NCI-H69 (cell line): ENCODE data around the gene FAM72B.
"Not testable (repeated sequence)": the region's sequence is repeated elsewhere in the genome, so short reads cannot be mapped to it uniquely, and the experiment has no call there.

Experiments used
- DNase-seq: peaks from one replicate; lab custom pipeline; 2025; lab: John Stamatoyannopoulos, UW

Gene FAM72B

DNA sequence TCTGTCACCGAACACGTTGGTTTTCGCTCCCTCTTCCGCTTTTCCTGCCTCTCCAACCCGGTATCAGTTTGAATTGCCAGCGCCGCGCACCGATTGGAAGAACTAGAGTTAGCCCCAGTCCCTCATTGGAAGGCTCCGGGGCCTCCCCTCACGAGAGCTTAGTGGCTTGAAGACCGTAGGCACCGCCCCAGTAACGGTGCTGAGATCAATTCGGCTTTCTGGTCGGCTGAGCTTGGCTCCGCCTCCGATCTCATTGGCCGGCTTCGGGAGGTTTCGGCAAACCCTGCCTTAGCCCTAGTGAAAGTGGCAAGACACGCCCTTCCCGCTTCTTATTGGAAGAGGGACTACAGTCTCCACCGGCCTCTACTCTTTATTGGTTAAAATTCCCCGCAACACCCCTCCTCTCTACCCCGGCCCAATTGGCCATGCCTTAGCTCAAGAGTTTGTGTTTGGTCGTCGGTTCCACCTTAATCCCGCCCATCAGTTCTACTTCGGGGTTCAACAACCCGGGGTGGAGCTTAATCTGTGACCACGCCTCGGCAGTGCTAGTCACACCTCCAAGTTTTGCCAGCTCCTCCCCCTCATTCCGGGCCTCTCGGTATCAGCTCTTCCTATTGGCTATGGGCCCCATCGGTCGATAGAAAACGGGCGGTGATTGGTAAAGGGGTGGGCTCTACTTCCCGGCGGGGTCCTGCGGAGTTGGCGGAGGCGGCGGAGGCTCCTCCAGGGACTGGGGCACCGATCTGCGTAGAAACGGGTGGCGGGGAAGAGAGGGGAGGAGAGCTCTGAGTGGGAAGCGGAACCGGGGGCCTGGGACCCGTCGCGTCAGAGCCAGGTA, at the start of gene FAM72B, which contains the start of gene SRGAP2C:
Gene FAM72B (minus strand): TSS at position 51 of the 838 bp plus-strand sequence. CDS start 851 bp downstream, outside the sequence.
Gene SRGAP2C (plus strand): TSS at position 686 of the 838 bp plus-strand sequence. CDS start 2,472 bp downstream, outside the sequence.
- DNase-seq = peak; percentile 97

DNA sequence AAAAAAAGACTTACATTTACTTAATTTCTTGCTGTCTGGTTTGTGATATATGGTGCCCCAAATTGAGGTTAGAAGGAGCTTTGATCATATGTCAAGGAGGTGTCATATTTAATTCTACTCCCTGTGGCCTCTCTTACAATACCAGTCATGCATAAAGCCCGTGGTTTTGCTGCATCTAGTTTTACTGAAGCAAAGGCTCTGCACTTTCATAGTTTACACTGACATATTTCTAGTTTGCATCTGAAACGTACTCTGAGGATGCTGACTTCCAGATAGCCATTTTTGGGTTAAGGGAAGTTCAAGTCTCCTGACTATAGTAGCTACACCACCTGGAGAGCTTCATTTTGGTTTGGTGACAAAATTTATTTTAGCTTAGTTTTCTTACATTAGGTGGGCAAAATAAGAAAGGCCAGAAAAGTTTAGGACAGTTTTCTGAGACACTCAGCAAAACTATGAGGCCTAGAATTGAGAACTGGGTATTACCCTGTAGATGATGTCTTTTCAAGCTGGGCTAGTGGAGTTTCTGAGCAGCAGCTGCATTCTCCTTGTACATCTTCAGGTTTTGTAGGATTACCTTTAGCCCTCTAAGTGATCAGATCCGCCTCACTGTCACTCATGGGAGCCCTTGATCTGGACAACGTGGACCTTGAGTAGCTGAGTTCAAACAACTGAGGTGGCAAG, 48.4 kb upstream of the FAM72B start:
- not testable (repeated sequence) for DNase-seq

DNA sequence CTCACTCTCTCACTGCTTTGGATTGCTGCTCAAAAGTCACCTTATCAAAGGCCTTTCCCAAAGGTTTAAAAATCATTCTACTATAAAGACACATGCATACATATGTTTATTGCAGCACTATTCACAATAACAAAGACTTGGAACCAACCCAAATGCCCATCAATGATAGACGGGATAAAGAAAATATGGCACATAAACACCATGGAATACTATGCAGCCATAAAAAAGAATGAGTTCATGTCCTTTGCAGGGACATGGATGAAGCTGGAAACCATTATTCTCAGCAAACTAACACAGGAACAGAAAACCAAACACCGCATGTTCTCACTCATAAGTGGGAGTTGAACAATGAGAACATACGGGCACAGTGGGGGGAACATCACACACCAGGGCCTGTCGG, 46.5 kb upstream of the FAM72B start:
- not testable (repeated sequence) for DNase-seq

DNA sequence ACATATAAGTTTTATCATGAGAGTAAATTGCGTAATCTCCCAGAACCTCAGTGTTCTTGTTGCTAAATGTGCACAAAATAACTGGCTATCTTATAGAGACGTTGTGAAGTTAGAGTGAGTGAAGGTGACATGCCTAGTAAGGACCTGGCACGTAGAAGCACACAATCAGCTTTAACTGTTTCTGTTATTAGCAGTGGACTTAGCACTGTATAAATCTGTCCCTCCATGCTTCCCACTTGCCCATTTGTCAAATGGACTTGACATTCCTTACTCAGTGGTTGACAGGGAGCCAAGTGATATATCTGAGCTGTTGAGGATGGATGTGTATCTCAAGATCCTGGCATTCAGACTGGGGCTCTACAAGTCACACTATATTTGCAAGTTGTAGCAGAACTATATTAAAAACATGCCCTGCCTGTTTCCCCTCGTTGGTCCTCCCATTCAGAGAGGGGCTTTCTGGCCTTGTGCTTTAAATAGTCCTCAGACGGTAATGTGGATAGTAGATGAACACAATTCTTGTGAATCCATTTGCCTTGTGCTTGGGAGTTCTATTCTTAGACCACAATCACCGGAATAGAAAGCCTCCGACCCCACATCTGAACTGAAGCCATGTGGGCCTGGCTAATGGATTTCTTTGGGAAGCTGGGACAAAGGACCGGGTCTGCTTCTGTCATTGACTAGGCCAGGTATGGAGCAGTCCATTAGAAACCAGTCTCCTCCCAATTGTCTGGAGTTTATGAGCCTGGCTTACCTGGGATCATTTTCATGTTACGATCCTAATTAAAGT, 43.6 kb upstream of the FAM72B start:
- not testable (repeated sequence) for DNase-seq

DNA sequence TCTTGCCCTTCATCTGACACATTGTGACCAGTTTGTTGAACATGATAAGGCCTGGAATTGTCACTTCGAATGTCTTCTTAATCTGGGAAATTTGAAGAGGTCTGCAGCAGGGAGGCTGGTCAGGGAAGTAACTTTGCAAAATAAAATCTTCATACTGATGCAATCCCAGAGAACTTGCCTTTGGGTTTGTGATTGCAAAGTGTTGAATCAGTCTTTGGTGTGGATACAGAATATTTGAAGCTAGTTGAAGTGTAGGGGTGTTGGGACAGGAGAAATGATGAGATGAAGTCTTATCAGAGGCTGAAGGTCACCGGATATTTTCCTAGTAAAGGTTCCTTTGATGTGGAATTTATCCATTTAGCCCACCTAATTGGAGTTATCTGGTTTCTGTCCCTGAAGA, 42.8 kb upstream of the FAM72B start:
- not testable (repeated sequence) for DNase-seq

DNA sequence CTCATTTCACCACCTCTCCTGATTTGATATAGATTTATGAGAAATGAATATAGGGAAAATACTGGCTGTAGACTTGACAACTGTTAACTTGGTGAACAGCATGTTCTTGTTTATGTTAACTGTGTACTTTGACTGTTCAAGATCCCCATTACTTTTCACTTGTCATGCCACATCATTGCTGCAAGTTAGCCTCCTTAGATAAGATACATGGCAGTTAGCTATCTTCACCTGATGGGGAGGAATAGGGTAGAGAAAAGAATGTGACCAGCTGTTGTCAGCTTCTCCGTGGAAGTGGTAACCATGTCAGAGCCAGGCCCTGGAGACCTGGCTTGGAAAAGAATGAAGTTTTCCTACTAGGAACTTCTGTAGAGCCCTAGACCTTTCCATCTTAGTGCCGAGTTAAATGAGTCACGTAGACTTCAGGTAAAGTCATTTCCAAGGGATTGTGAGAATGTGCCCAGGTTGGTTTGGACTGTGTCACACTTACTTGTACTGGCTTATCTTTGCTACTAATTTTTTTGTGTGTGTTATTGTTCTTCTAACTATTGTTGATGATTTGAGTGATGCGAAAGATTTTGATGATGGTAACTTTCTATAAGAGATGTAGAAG, 42.3 kb upstream of the FAM72B start:
- DNase-seq = not testable (repeated sequence)

DNA sequence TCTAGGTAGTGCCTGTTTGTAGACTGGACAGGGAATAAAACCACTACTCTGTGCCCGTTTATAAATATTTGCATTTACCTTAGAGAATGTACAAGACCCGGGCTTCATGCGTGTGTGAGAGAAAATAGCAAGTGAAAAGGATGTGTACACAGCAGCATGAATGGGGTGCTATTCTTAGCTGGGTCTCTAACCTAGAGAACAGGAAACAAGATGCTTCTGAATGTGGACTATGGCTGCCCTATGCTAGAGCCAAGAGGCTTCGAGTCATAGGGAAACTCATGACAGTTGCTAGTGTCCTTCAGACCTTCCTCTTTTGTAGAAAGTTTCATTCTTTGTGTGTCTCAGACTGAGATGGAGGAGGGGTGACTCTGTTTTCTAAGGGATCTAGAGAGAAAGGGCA, 40.6 kb upstream of the FAM72B start:
- not testable (repeated sequence) for DNase-seq

DNA sequence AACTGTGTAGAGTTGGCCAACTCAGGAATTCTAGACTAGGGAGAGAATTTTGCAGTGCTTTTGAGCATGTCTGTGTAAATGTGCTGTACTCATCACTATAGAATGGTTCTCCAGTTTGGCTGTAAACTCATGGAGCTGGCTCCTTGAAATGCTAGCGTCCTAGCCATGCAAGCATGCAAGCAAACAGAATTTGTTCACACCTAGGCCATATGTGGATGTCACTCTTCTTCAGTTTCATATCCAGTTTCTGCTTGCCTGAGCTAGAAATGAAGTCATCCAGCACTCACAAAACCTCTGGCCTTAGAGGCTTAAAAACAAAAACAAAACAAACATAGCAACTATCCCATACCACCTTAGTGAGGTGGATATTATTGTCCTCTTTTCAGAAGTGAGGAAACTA, 37.6 kb upstream of the FAM72B start:
- not testable (repeated sequence) for DNase-seq

DNA sequence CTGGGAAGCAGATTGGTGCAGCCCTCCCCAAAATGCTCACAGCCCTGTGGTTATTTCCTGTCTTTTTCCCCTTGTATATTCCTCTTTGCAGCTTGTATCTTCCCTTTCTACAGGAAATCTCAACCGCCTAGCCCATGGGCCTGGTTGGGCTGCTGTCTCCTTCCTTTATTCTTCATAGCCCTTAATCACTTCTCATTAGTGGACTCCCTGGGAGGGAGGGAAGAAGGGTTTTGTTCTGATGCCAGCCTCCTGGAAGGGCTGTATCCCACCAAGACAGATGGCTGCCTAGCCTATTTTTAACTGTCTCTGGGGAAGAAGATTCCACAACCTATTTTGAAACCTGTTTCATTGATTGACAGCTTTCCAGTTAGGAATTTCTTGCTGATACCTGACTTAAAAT, 32.5 kb upstream of the FAM72B start:
- DNase-seq = not testable (repeated sequence)

DNA sequence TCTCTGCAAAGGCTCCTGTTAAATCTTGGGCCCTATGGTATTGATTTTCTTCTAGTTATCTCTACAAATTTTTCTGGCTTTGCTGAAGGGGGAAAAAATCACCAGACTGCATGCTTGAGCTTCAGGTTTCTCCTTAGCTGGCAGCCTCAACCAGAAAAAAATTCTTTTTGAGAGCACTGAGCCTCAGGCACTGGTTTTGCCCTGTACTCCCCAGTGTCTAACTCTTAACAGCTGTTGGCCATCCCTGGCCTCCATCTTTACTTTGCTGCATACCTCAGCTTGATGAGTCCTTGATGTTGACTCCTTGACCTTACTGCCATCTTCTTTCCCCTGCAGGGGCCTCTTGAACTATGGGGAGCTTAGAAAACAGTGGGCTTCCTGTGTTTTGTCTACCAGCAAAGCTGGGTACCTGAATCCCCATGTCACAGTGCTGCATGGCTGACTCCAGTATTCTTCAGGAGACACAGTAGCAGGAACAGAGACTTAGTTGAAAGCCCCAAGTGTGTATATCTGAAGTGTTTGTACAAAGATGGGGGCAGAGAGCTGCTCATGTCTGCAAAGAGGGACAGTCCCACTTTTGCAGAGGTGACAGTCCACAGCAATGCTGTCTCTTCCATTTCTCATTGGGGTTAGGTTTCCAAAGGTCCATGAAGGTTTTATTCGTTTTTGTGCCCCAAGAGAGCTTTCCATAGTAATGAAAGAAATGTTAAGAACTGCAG, 31.7 kb upstream of the FAM72B start:
- not testable (repeated sequence) for DNase-seq

DNA sequence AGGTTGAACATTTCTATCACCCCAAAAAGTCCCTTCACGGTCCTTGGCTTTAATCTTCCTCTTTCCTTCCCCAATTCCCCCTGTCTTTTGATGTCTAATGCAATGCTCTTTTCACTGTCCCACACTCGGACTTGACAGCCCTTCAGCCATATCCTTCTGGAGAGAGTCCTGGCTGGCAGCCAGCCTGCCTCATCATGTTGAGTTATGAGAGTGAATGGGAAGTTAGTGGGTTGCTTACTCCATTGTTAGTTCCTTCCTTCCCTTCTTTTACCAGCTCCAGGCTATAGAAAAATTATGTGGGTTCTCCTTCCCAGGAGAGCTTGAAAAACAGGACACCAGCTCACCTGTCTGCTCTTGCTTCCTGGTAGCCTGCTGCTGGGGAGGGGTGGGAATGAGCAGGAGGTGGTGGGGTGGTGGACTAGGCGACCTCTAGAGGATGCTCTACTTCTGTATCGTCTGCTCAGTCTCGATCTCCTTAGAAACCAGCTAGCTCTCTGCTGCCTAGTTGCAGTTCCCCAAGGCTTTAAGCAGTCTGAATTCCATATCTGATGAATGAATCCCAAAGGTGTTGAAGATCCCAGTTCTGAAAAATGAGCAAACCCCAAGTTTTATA, 30.5 kb upstream of the FAM72B start:
- not testable (repeated sequence) for DNase-seq

DNA sequence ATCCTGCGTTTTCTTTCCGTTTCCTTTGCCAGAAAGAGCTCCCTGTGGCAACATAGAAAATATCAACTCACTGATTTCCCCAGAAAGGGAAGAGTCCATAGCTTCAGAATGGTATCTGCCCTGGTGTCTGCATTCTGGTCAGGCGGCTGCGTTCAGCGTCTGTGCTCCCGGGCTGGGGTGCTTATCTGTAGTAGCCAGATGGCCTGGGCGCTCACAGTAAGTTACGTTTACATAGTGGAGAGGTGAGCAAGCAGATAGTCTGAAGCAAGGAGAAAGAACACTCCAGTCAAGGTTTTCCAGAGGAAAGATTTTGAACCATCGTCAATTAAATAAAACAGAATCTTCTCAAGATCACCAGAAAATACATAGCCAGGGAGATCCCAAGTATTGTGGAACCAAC, 29.4 kb upstream of the FAM72B start:
- peak; percentile 19 for DNase-seq

DNA sequence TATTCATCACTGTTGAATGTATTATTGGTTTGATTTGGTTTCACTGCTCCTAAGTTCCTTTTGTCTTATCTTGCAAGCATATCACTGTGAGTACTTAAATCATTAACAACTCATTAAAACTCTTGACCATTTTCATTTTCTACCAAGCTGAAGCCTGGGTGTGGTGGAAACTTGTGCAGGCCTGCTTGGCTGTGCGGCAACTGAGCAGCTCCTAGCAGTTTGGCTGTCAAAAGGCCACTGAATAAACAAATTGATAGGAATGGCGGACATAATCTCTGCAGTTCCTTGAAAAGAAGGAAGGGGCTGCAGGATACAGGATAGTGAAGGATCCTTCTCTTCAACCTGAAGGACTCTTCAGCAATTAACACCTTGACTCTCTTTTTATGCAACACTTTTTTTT, 26.6 kb upstream of the FAM72B start:
- not testable (repeated sequence) for DNase-seq

DNA sequence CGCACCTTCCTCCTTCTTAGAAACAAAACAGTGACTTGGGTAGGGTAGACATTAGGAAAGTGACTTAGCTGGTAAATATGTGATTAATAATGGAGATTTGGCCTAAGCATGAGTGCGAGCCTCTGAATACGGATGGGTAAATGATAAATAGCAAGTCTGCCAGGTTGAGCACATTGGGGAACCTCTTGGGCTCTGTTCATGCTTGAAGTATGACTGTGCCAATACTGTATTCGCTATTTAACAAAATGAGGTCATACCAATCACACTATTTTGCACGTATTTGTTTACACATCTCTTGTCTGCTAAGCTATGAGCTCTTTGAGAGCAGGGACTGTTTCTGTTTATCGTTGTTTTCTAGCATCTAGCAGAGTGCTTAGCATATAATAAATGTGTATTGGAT, 24.2 kb upstream of the FAM72B start:
- not testable (repeated sequence) for DNase-seq

DNA sequence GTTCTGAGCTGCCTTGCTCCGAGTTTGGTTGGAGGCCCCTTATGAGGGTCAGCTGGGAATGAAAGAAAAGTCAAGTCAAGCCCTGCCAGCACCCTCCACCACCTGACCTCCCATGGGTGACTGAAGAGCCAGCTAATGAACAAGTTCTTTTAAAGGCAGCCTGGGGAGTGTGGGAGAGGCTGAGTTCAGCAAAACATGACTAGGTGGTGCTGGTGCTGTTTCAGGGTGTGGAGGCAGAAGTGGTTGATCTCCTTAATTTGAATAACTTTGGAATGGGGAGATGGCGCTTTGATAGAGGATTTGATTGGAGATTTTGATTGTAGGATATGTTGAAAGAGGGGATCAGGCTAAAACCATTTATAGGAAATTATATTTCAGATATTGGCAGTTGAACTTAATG, 23.2 kb upstream of the FAM72B start:
- DNase-seq = not testable (repeated sequence)

DNA sequence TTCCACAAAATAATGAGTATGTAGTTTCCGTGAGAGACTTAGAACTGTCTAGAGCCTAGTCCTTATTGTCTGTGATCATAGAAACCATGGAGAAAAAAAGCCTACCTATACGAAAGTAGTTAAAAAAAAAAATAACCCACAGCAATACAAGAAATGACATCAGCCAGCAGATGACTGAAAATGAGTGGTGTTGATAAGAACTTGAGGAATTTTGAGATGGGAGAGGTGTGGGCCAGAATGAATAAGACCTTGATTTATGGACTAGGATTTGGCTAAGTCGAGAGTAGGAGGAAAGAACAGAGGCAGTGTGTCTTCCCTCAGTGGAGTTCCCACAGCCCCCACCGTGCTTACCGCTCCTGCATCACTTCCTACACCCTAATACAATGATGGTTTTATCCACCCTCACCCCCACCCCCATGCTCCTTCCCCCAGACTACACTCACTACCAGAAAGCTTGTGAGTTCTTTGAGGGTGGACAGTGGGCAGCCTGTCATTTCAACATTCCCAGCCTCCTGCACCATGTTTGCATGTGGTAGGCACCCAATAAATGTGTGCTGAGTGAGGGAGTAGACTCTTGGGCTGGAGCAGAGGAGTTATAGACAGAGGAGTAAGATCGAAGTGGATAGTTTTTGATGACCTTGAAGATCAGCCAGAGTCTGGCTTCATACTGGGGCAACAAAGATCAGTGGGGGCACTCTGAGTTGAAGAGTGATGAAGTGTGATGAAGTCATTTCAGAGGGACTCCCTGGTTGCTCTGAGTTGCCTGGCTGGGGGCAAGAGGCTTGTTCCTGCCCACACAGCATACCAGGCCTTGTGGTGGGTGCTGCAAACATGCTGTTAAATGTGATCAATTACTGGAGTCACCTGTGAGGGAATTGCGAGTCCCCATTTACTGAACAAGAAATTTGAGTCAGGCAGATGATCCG, 21.9 kb upstream of the FAM72B start:
- not testable (repeated sequence) for DNase-seq

DNA sequence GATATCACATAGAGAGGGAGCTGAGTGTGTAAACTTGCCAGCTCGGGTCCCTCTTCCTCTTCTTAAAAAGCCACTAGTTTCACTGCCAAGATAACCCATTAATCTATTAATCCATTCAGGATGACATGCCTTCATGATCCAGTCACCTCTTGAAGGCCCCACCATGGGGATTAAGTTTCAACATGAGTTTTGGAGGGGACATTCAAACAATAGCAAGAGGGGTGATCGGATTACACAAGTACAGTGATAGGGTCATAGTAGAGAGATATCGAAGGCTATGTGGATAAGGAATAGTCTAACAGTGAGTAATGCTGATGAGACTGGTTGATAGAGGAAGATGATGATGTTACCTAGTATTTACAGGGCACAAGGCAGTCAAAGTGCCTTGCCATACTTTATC, 18.8 kb upstream of the FAM72B start:
- DNase-seq = not testable (repeated sequence)

DNA sequence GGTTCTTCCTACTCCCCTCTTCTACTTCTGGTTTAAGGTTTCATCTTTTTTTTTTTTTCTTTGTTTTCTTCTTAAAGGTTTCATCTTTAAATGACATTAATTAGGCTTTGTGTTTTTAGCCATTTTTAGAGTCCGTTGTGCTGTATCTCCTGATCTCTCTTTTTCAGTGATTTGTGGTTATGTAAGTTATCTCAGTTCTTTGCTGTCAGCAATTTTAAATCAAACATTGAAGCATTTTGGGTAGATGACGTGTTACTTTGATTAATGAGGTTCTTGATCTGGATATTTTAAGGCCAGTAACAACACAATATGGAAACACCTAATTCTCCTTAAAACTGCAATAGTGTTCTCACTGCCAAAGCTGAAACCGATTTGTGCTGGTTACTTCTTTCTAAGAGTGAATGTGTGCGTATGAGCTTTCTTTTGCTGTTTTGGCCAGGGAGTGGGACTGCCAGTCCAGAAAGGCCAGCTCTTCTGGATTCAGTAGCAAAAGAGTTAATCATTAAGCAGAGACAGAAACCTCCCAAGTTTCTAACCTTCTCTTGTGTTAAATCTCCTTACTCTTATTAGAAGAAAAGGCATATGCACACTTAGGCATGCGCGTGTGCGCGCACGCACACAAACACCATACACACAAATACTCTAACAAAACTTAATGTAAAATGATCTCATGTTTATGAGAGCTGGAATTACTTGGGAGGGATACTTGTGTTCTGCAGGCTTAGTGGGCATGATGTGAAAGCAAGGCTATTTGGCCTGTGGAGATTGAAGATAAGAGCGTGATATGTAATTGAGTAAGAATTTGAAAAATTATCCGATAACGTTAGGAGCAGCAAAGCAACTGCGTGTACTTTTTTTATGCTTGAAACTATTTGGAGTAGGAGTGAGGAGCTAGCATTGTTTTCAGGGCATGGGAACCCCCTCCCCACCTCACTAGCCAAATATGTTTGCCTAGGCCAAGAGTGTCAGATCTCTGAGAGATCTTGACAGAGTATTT, 17.1 kb upstream of the FAM72B start:
- DNase-seq = not testable (repeated sequence)
